K562 (cell line): ENCODE results near the gene PSMD13. TPM values are rescaled to one million over a fixed set of nuclear protein-coding genes. Genes with fewer than 3 reads are reported as not detected.
A peak's percentile ranks its signal among the peaks of the same experiment; 100 is the strongest.

ENCODE experiments used
- ATAC-seq: fragments of 200-7000 bp; cut with Tn5 transposase; 3 replicates; pipeline ENCODE4 v1.9.1; 2020; ENCODE audit warnings: moderate library complexity
- BruUV-seq: library from RNA; stranded (reverse); fragments of 400-500 nt; replicated peaks from 2 replicates; lab custom pipeline; 2021; lab: Mats Ljungman, UMichigan
- CTCF ChIA-PET: fragments of 300-600 bp; formaldehyde crosslinking; extraction: SDS; loops from one replicate; lab custom pipeline; 2021; ENCODE audit warnings: low intra/inter-chr PET ratio; lab: Yijun Ruan, JAX
- POLR2A ChIA-PET: fragments of 300-600, 350-650 bp; sonication (Branson Sonifier 250); formaldehyde crosslinking; extraction: SDS; loops from one replicate; lab custom pipeline; 2021; ENCODE audit warnings: antibody characterized with exemption, inconsistent platforms; lab: Yijun Ruan, JAX
- DNase-seq, 4 experiments: peaks; one replicate each; pipeline versions ENCODE4 v3.0.0 to v3.0.0-alpha.2; 2011 to 2018; ENCODE audit warnings: low spot score in 3 of 4, mixed read lengths in 3 of 4; ENCODE audit errors: extremely low read depth in 1 of 4
- FAIRE-seq: peaks from 2 replicates; lab custom pipeline; 2011; peaks lifted over from hg19 to GRCh38; lab: Jason Lieb, UNC
- H2AFZ ChIP-seq: 2 replicates; pipeline ENCODE4 v1.6.0; 2011; ENCODE audit warnings: low read depth, low read length, control low read depth, inconsistent platforms
- H3K27ac ChIP-seq: fragments of 200-600 bp; 3 replicates; pipeline ENCODE4 v1.8.0; 2011; ENCODE audit warnings: low read depth, mild to moderate bottlenecking, control low read depth, inconsistent platforms, low read length, moderate library complexity, mixed read lengths; ENCODE audit errors: extremely low read depth
- H3K27me3 ChIP-seq, 2 experiments: fragments of 300-600 bp in 1 of 2; 2 replicates in 1 of 2; 3 replicates in 1 of 2; pipeline versions ENCODE4 v1.6.0 to v1.8.0; 2011; ENCODE audit warnings: inconsistent platforms in 2 of 2, low read length in 2 of 2, mild to moderate bottlenecking in 1 of 2, mixed read lengths in 1 of 2, moderate library complexity in 1 of 2; ENCODE audit not compliant: control insufficient read depth in 2 of 2, insufficient read depth in 2 of 2
- H3K36me3 ChIP-seq: fragments of 300-600 bp; 3 replicates; pipeline ENCODE4 v1.8.0; 2011; ENCODE audit warnings: mild to moderate bottlenecking, low read length, inconsistent platforms; ENCODE audit not compliant: control insufficient read depth, insufficient read depth
- H3K4me1 ChIP-seq, 2 experiments: fragments of 200-600 bp in 1 of 2; replicated peaks in 1 of 2; 2 replicates in 1 of 2; 3 replicates in 1 of 2; pipeline versions ENCODE4 v1.5.1 to v1.8.0; 2011; ENCODE audit warnings: inconsistent platforms in 2 of 2, low read length in 2 of 2, mild to moderate bottlenecking in 1 of 2, mixed read lengths in 1 of 2, moderate library complexity in 1 of 2; ENCODE audit not compliant: control insufficient read depth in 2 of 2, insufficient read depth in 2 of 2
- H3K4me2 ChIP-seq: 2 replicates; pipeline ENCODE4 v1.6.1; 2011; ENCODE audit warnings: low read length, control low read depth, inconsistent platforms, mixed read lengths; ENCODE audit not compliant: insufficient read depth
- H3K4me3 ChIP-seq: fragments of 200-600 bp; sonication (generic), shearing (Covaris generic); 2 replicates; pipeline ENCODE4 v1.5.1; 2016; ENCODE audit warnings: control low read depth, inconsistent platforms
- H3K79me2 ChIP-seq: fragments of 200-600 bp; 3 replicates; pipeline ENCODE4 v1.8.0; 2011; ENCODE audit warnings: low read length, inconsistent platforms; ENCODE audit not compliant: control insufficient read depth, insufficient read depth
- H3K9ac ChIP-seq, 2 experiments: 2 replicates each; pipeline versions ENCODE4 v1.6.0 to v1.6.1; 2011; ENCODE audit warnings: low read depth in 2 of 2, low read length in 2 of 2, control low read depth in 1 of 2, inconsistent platforms in 1 of 2, mild to moderate bottlenecking in 1 of 2, mixed read lengths in 1 of 2; ENCODE audit not compliant: insufficient read depth in 1 of 2
- H3K9me1 ChIP-seq: one replicate; pipeline ENCODE4 v1.6.0; 2011; ENCODE audit warnings: inconsistent platforms, mild to moderate bottlenecking, low read length, moderate library complexity; ENCODE audit not compliant: control insufficient read depth, insufficient read depth
- H3K9me3 ChIP-seq: replicated peaks from 2 replicates; pipeline ENCODE4 v1.5.1; 2011; ENCODE audit warnings: low read depth, low read length, inconsistent platforms; ENCODE audit not compliant: control insufficient read depth, insufficient read depth
- H4K20me1 ChIP-seq: replicated peaks from 2 replicates; pipeline ENCODE4 v1.6.1; 2011; ENCODE audit warnings: low read length, inconsistent platforms, mixed read lengths; ENCODE audit not compliant: control insufficient read depth, insufficient read depth
- ATF4 ChIP-seq: fragments of 450-650 bp; formaldehyde crosslinking; IDR thresholded peaks from 2 replicates; pipeline ENCODE4 v1.4.0; 2022; ENCODE audit warnings: mild to moderate bottlenecking, moderate library complexity
- CHAMP1 ChIP-seq: fragments of 450-650 bp; IDR thresholded peaks from 2 replicates; pipeline ENCODE4 v1.6.1; 2016; ENCODE audit warnings: mild to moderate bottlenecking
- E2F5 ChIP-seq: sonication (generic); formaldehyde crosslinking; IDR thresholded peaks from 2 replicates; pipeline ENCODE4 v1.8.0; 2022; ENCODE audit warnings: mild to moderate bottlenecking, missing genetic modification reagents
- ELF2 ChIP-seq: fragments of 250-450 bp; sonication (Bioruptor Pico); IDR thresholded peaks from 2 replicates; pipeline ENCODE4 v1.5.0; 2021; ENCODE audit warnings: mild to moderate bottlenecking
- MECOM ChIP-seq: fragments of 250-450 bp; sonication (Bioruptor Pico); IDR thresholded peaks from 2 replicates; pipeline ENCODE4 v1.8.0; 2022; ENCODE audit warnings: inconsistent platforms
- NONO ChIP-seq, 2 experiments: fragments of 200-400 bp in 1 of 2; fragments of 450-650 bp in 1 of 2; formaldehyde crosslinking in 1 of 2; IDR thresholded peaks; 2 replicates each; pipeline ENCODE4 v1.6.1; 2017; ENCODE audit warnings: low read depth in 2 of 2, mild to moderate bottlenecking in 2 of 2, moderate library complexity in 2 of 2, low read length in 1 of 2
- NR2C1 ChIP-seq, 2 experiments: fragments of 450-650 bp; IDR thresholded peaks; 2 replicates each; pipeline ENCODE4 v1.6.1; 2017; ENCODE audit warnings: mild to moderate bottlenecking in 2 of 2, antibody characterized with exemption in 1 of 2, inconsistent platforms in 1 of 2, missing compliant biosample characterization in 1 of 2, missing genetic modification characterization in 1 of 2
- RBM15 ChIP-seq: fragments of 200-400 bp; formaldehyde crosslinking; IDR thresholded peaks from 2 replicates; pipeline ENCODE4 v1.6.1; 2018; ENCODE audit warnings: mild to moderate bottlenecking, low read length, moderate library complexity; ENCODE audit not compliant: insufficient read depth
- SETDB1 ChIP-seq: IDR thresholded peaks from one replicate; pipeline ENCODE4 v1.6.1; 2012; ENCODE audit warnings: low read length, control low read depth, inconsistent platforms
- SNIP1 ChIP-seq: fragments of 450-650 bp; IDR thresholded peaks from 2 replicates; pipeline ENCODE4 v1.7.1; 2017; ENCODE audit warnings: low read depth, mild to moderate bottlenecking
- SRSF7 ChIP-seq: fragments of 200-400 bp; formaldehyde crosslinking; optimal IDR thresholded peaks from 2 replicates; pipeline ENCODE3; 2017; ENCODE audit warnings: mild to moderate bottlenecking, low read depth, low read length
- TAF7 ChIP-seq: fragments of 450-650 bp; IDR thresholded peaks from 2 replicates; pipeline ENCODE4 v1.6.1; 2016; ENCODE audit warnings: missing genetic modification characterization, missing compliant biosample characterization
- ZNF23 ChIP-seq: fragments of 250-450 bp; sonication (Bioruptor Pico); IDR thresholded peaks from 2 replicates; pipeline ENCODE4 v1.4.0; 2020; ENCODE audit warnings: mild to moderate bottlenecking
- ZNF316 ChIP-seq: fragments of 450-650 bp; IDR thresholded peaks from 2 replicates; pipeline ENCODE4 v1.6.1; 2016
- ZNF436 ChIP-seq: fragments of 250-450, 450-650 bp; sonication (Bioruptor Pico); formaldehyde crosslinking; IDR thresholded peaks from 2 replicates; pipeline ENCODE4 v1.7.0; 2020; ENCODE audit warnings: mild to moderate bottlenecking
- ZNF778 ChIP-seq: fragments of 450-650 bp; formaldehyde crosslinking; IDR thresholded peaks from 2 replicates; pipeline ENCODE4 v1.4.0; 2020; ENCODE audit warnings: mild to moderate bottlenecking, moderate library complexity
- WGBS: fragments of 100-300 bp; shearing (Covaris generic); methylation state at CpG from one replicate; pipeline ENCODE4 v1.1.6; 2016; ENCODE audit warnings: low coverage, mixed read lengths; ENCODE audit not compliant: insufficient coverage; ENCODE audit errors: missing lambda C conversion rate; 5-methylcytosine and 5-hydroxymethylcytosine counted together
- in situ Hi-C: fragments of 300-500 bp; cut with MboI; formaldehyde crosslinking; loops from 4 replicates; pipeline ENCODE4 v1.15.0; 2018; ENCODE audit warnings: inconsistent platforms, mixed read lengths
- intact Hi-C: fragments of 100-400 bp; cut with micrococcal nuclease; formaldehyde crosslinking; loops from 2 replicates; pipeline ENCODE4 v1.14.2; 2022
- polyA plus RNA-seq, 8 experiments: library from polyadenylated mRNA; depleted of rRNA in 4 of 8; stranded (reverse) in 5 of 8; unstranded in 3 of 8; fragments of >200 nt; fragmentation: Nextera tagmentation in 2 of 8; fragmentation: Illumina TruSeq in 1 of 8; extraction: Ambion mirVana in 2 of 8; extraction: Trizol in 1 of 8; gene quantifications; 2 replicates each; pipeline versions ENCODE4 v1.2.1 to v1.2.3, GENCODE V29; 2011 to 2014; ENCODE audit warnings: inconsistent platforms in 1 of 8, missing spikeins in 1 of 8
- total RNA-seq, 7 experiments: library from RNA; depleted of rRNA in 6 of 7; stranded (reverse); fragments of >200 nt in 6 of 7; fragmentation: Illumina TruSeq in 2 of 7; extraction: Trizol in 2 of 7; gene quantifications; 2 replicates each; pipeline versions ENCODE4 v1.2.1 to v1.2.3, GENCODE V29; 2011 to 2021; ENCODE audit warnings: low replicate concordance in 1 of 7
- TF ChIP-seq, protein P1 (sequence below): fragments of 450-650 bp; formaldehyde crosslinking; IDR thresholded peaks from 2 replicates; pipeline ENCODE4 v1.4.0; 2020; ENCODE audit warnings: mild to moderate bottlenecking
- TF ChIP-seq, protein P2 (sequence below): fragments of 250-450 bp; sonication (Bioruptor Pico); IDR thresholded peaks from 2 replicates; pipeline ENCODE4 v1.9.0; 2021; ENCODE audit warnings: mild to moderate bottlenecking

The PSMD13 gene
- total and polyA plus RNA-seq, 9 of the 15 experiments (the other 6 are each of a cell fraction or from before 2014, with no cell fraction given): 185 to 383 (median 267) TPM

GRCh38 chr11:227824-228379 lies 8.9 kb upstream of the PSMD13 start:
- in situ Hi-C loops (no loop called here), intact Hi-C loops (no loop called here)
- Histone ChIP-seq H3K4me1 (peaks cover 4 to 8% of the 10 kb centered on the region in 2 experiments; a peak in 4 of 5 replicates), H3K27me3 (no peaks in the 10 kb centered on the region), H3K9me3 (no peaks in the 10 kb centered on the region; the same call in 1 of the 2 replicates), H3K9me1 (no peaks in the 10 kb centered on the region), H2AFZ (no peak overlapping the region), H3K4me3 (no peak overlapping the region), H4K20me1 (no peaks in the 10 kb centered on the region), H3K27ac (no peak overlapping the region), H3K36me3 (peaks cover 23% of the 10 kb centered on the region; the same call in 2 of the 3 replicates), H3K79me2 (peaks cover 3% of the 10 kb centered on the region; the same call in 1 of the 3 replicates), H3K9ac (no peak overlapping the region), H3K4me2 (no peak overlapping the region)
- POLR2A ChIA-PET: interaction anchor here (0.8 to 1.0 kb wide), 3 partner anchors 10 to 21 kb away, joined by 3 to 5 read pairs (median 3); partner anchors contain the start of genes BET1L and RIC8A
- FAIRE-seq: no peak
- no peak for DNase-seq
- WGBS: 50% methylated on average over 6 of the region's 6 CpGs
- 0 out of 3 replicates have a peak, but pooled peaks have one; percentile 27 for ATAC-seq
- TF ChIP-seq ZNF436 (CRISPR knock-in tag) (no peak), SRSF7 (no peak), NR2C1 (IDR thresholded peaks at IDR 0.05) (no peak), NR2C1 (tag; IDR thresholded peaks at IDR 0.05) (no peak), NONO (IDR thresholded peaks at IDR 0.05; ENCODE audit: low read depth in 2 of 2, low read length in 1 of 2) (no peak), ZNF316 (no peak), RBM15 (no peak), E2F5 (no peak), SETDB1 (no peak), ELF2 (CRISPR knock-in tag) (no peak), ZNF23 (CRISPR knock-in tag) (no peak), ZNF778 (CRISPR knock-in tag) (no peak), TAF7 (tag) (no peak), SNIP1 (no peak), MECOM (CRISPR knock-in tag) (no peak), ATF4 (CRISPR knock-in tag) (no peak), CHAMP1 (no peak)
- TF ChIP-seq, protein P1, sequence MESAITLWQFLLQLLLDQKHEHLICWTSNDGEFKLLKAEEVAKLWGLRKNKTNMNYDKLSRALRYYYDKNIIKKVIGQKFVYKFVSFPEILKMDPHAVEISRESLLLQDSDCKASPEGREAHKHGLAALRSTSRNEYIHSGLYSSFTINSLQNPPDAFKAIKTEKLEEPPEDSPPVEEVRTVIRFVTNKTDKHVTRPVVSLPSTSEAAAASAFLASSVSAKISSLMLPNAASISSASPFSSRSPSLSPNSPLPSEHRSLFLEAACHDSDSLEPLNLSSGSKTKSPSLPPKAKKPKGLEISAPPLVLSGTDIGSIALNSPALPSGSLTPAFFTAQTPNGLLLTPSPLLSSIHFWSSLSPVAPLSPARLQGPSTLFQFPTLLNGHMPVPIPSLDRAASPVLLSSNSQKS: no peak
- TF ChIP-seq, protein P2, sequence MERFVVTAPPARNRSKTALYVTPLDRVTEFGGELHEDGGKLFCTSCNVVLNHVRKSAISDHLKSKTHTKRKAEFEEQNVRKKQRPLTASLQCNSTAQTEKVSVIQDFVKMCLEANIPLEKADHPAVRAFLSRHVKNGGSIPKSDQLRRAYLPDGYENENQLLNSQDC (CRISPR knock-in tag): no peak
- CTCF ChIA-PET: no interaction called here
- BruUV-seq: no TSS peak
